GM23338 (cell line): ENCODE results near the gene HHAT. TPM values are rescaled to one million over a fixed set of nuclear protein-coding genes. Genes with fewer than 3 reads are reported as not detected.

Experiments
- ATAC-seq: fragments of 200-7000 bp; cut with Tn5 transposase; 3 replicates; pipeline ENCODE4 v1.9.1; 2020
- DNase-seq: peaks from one replicate; pipeline ENCODE4 v3.0.0-alpha.2; 2015; ENCODE audit warnings: low spot score
- H2AFZ ChIP-seq: fragments of 200-600 bp; sonication (generic); 2 replicates; pipeline ENCODE4 v1.8.0; 2016; ENCODE audit warnings: antibody characterized with exemption, mild to moderate bottlenecking, moderate library complexity
- H3F3A ChIP-seq: fragments of 200-600 bp; sonication (generic); replicated peaks from 2 replicates; pipeline ENCODE4 v1.8.0; 2017; ENCODE audit warnings: antibody characterized with exemption, mixed run types, low read depth
- H3K27ac ChIP-seq: fragments of 200-600 bp; sonication (generic); 2 replicates; pipeline ENCODE4 v1.6.1; 2016; ENCODE audit warnings: low read depth
- H3K27me3 ChIP-seq: fragments of 200-600 bp; sonication (generic); 2 replicates; pipeline ENCODE4 v1.8.0; 2016; ENCODE audit warnings: mild to moderate bottlenecking, mixed run types, moderate library complexity; ENCODE audit not compliant: insufficient read depth
- H3K36me3 ChIP-seq: fragments of 200-600 bp; sonication (generic); 2 replicates; pipeline ENCODE4 v1.8.0; 2016; ENCODE audit warnings: mild to moderate bottlenecking; ENCODE audit not compliant: insufficient read depth
- H3K4me1 ChIP-seq: fragments of 200-600 bp; sonication (generic); 2 replicates; pipeline ENCODE4 v1.8.0; 2016; ENCODE audit warnings: mild to moderate bottlenecking, moderate library complexity; ENCODE audit not compliant: insufficient read depth
- H3K4me2 ChIP-seq: fragments of 200-600 bp; sonication (generic); 2 replicates; pipeline ENCODE4 v1.7.1; 2017; ENCODE audit warnings: mixed run types
- H3K4me3 ChIP-seq: fragments of 200-600 bp; sonication (generic); 2 replicates; pipeline ENCODE4 v1.6.1; 2016; ENCODE audit warnings: mixed run types
- H3K79me2 ChIP-seq: fragments of 200-600 bp; sonication (generic); replicated peaks from 2 replicates; pipeline ENCODE4 v1.8.0; 2017; ENCODE audit warnings: mild to moderate bottlenecking; ENCODE audit not compliant: insufficient read depth
- H3K9me2 ChIP-seq: fragments of 200-600 bp; sonication (generic); 2 replicates; pipeline ENCODE4 v1.8.0; 2017; ENCODE audit not compliant: insufficient read depth
- H4K20me1 ChIP-seq: fragments of 200-600 bp; sonication (generic); replicated peaks from 2 replicates; pipeline ENCODE4 v1.8.0; 2017; ENCODE audit warnings: mild to moderate bottlenecking; ENCODE audit not compliant: insufficient read depth
- H3K27ac Mint-ChIP-seq: 2 replicates; pipeline ENCODE4 v1.8.0; 2020; ENCODE audit warnings: inconsistent platforms, mild to moderate bottlenecking, moderate library complexity, mixed read lengths
- H3K27me3 Mint-ChIP-seq: 3 replicates; pipeline ENCODE4 v1.8.0; 2022; ENCODE audit warnings: low read depth, mild to moderate bottlenecking, moderate library complexity, mixed read lengths, inconsistent platforms; ENCODE audit not compliant: insufficient read depth, poor library complexity
- H3K36me3 Mint-ChIP-seq: 3 replicates; pipeline ENCODE4 v1.8.0; 2021; ENCODE audit warnings: low read depth, mild to moderate bottlenecking, inconsistent platforms, moderate library complexity, mixed read lengths
- H3K4me1 Mint-ChIP-seq: 3 replicates; pipeline ENCODE4 v1.8.0; 2020; ENCODE audit warnings: mild to moderate bottlenecking, inconsistent platforms, mixed read lengths
- H3K4me3 Mint-ChIP-seq: 3 replicates; pipeline ENCODE4 v1.8.0; 2021; ENCODE audit warnings: moderate library complexity, mild to moderate bottlenecking, inconsistent platforms, mixed read lengths
- H3K9me3 Mint-ChIP-seq: 3 replicates; pipeline ENCODE4 v1.8.0; 2020; ENCODE audit warnings: moderate library complexity, mild to moderate bottlenecking, inconsistent platforms, mixed read lengths
- CREB1 ChIP-seq: fragments of 250-450 bp; sonication (Bioruptor Pico); IDR thresholded peaks from 2 replicates; pipeline ENCODE4 v1.5.0; 2020; ENCODE audit warnings: low read depth, mild to moderate bottlenecking, moderate library complexity
- CTCF ChIP-seq, 2 experiments: fragments of 200-600 bp in 1 of 2; sonication (generic) in 1 of 2; conservative IDR thresholded peaks; 2 replicates each; pipeline versions ENCODE4 v1.5.1 to v1.6.1; 2016 to 2017; ENCODE audit warnings: antibody characterized with exemption in 2 of 2, low read depth in 2 of 2, mild to moderate bottlenecking in 2 of 2, moderate library complexity in 1 of 2
- ETS1 ChIP-seq: IDR thresholded peaks from 2 replicates; pipeline ENCODE4 v1.6.1; 2016; ENCODE audit warnings: antibody characterized with exemption
- EZH2 ChIP-seq: fragments of 200-600 bp; sonication (generic); IDR thresholded peaks from one replicate; pipeline ENCODE4 v1.8.0; 2017; ENCODE audit warnings: antibody characterized with exemption, mild to moderate bottlenecking, low read depth; ENCODE audit not compliant: unreplicated experiment
- EZH2phosphoT487 ChIP-seq: fragments of 200-600 bp; sonication (generic); IDR thresholded peaks from one replicate; pipeline ENCODE4 v1.8.1; 2018; ENCODE audit warnings: antibody characterized with exemption; ENCODE audit not compliant: unreplicated experiment
- JUNB ChIP-seq: IDR thresholded peaks from one replicate; pipeline ENCODE4 v1.6.1; 2016; ENCODE audit warnings: antibody characterized with exemption; ENCODE audit not compliant: unreplicated experiment
- NANOG ChIP-seq: IDR thresholded peaks from 2 replicates; pipeline ENCODE4 v1.6.1; 2016; ENCODE audit warnings: antibody characterized with exemption, borderline replicate concordance
- POLR2AphosphoS5 ChIP-seq: IDR thresholded peaks from 2 replicates; pipeline ENCODE4 v1.6.1; 2016; ENCODE audit warnings: antibody characterized with exemption, low read depth
- REST ChIP-seq: IDR thresholded peaks from one replicate; pipeline ENCODE4 v1.6.1; 2018; ENCODE audit warnings: antibody characterized with exemption; ENCODE audit not compliant: unreplicated experiment
- STAT1 ChIP-seq: IDR thresholded peaks from one replicate; pipeline ENCODE4 v1.6.1; 2016; ENCODE audit warnings: antibody characterized with exemption; ENCODE audit not compliant: unreplicated experiment
- ZNF114 ChIP-seq: fragments of 250-450 bp; sonication (Bioruptor Pico); IDR thresholded peaks from 2 replicates; pipeline ENCODE4 v1.5.0; 2020; ENCODE audit warnings: mild to moderate bottlenecking, moderate library complexity
- ZNF331 ChIP-seq: fragments of 250-450 bp; sonication (Bioruptor Pico); IDR thresholded peaks from 2 replicates; pipeline ENCODE4 v1.5.0; 2020; ENCODE audit warnings: low read depth, mild to moderate bottlenecking, moderate library complexity
- ZNF462 ChIP-seq: fragments of 250-450 bp; sonication (Bioruptor Pico); IDR thresholded peaks from 2 replicates; pipeline ENCODE4 v1.5.0; 2020; ENCODE audit warnings: mild to moderate bottlenecking, moderate library complexity
- polyA plus RNA-seq: library from polyadenylated mRNA; unstranded; fragments of >200 nt; fragmentation: Nextera tagmentation; extraction: Ambion mirVana; gene quantifications from 2 replicates; pipeline ENCODE4 v1.2.1, GENCODE V29; 2016
- total RNA-seq: library from RNA; depleted of rRNA; stranded (reverse); fragments of >200 nt; shearing (Covaris generic); gene quantifications from 2 replicates; pipeline ENCODE4 v1.2.3, GENCODE V29; 2014

HHAT gene
- total and polyA plus RNA-seq, 2 experiments from 2014 or later: 0.11 to 0.66 TPM

- Histone ChIP-seq H3K79me2 (no peaks in the 10 kb centered on the region), H2AFZ (no peak overlapping the region), H3K27me3 (peaks cover 56% of the 10 kb centered on the region), H3F3A (no peaks in the 10 kb centered on the region), H3K4me3 (no peak overlapping the region), H3K9me2 (no peaks in the 10 kb centered on the region), H3K36me3 (no peaks in the 10 kb centered on the region), H3K27ac (no peak overlapping the region), H4K20me1 (no peaks in the 10 kb centered on the region), H3K4me2 (no peak overlapping the region), H3K4me1 (no peaks in the 10 kb centered on the region)
- no peak for DNase-seq
- ATAC-seq: no peak
- Mint-ChIP-seq H3K4me1 (no peaks in the 10 kb centered on the region), H3K36me3 (no peaks in the 10 kb centered on the region), H3K4me3 (no peak overlapping the region), H3K27ac (no peak overlapping the region), H3K27me3 (peaks cover 35% of the 10 kb centered on the region), H3K9me3 (no peaks in the 10 kb centered on the region)
- TF ChIP-seq CTCF (conservative IDR thresholded peaks at IDR 0.05; ENCODE audit: low read depth in 2 of 2) (no peak), POLR2AphosphoS5 (no peak), ZNF462 (CRISPR knock-in tag) (no peak), REST (no peak), EZH2phosphoT487 (no peak), JUNB (no peak), EZH2 (no peak), ETS1 (no peak), CREB1 (CRISPR knock-in tag) (no peak), NANOG (no peak), STAT1 (no peak), ZNF114 (no peak), ZNF331 (CRISPR knock-in tag) (no peak)
Observed at GRCh38 chr1:210335001-210335400, 6.3 kb downstream of the HHAT start.
